Ecto neural progenitor cell (in vitro differentiated cells): ENCODE results near the gene PTK6.
A peak's percentile ranks its signal among the peaks of the same experiment; 100 is the strongest.

ENCODE experiments used
- DNase-seq: peaks from one replicate; pipeline ENCODE4 v3.0.0-alpha.2; 2018; ENCODE audit warnings: low spot score

PTK6 gene

DNA sequence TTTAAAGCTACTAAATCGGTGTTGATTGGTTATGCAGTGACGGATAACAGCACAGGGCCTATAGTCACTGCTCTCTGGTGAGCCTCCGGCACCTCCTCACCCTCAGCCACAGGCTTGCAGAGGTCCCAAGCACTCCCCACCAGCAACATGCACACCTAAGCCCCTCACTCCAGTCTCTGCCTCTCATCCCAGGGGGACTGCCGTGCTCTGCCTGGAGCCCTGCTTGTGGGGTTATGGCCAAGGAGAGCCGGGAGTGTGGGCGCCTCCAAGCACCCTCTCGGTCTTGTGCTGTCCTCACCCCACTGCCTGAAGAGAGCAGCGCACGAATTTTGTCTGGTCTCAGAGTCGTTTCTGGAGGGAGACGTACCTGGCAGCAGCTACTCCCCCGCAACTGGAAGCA, 31.5 kb downstream of the PTK6 start:
- no peak for DNase-seq

DNA sequence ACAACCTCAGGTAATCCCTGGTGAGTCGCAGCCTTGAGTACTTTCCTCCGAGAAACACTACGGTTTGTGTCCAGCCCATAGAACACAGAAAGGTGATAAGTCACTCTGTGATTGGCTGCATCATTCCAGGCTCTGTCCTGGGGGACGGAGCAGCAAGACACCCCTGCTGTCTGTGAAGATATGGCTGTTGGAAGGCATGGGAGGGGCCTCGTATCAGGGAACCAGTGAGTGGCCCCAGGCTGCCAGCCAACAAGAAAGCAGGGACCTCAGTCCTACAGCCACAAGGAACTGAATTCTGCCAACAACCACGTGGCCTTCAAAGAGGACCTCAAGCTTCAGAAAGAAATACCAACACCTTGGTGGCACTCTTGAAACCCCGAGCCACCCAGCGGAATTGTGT, 31.9 kb downstream of the PTK6 start:
- DNase-seq = no peak

DNA sequence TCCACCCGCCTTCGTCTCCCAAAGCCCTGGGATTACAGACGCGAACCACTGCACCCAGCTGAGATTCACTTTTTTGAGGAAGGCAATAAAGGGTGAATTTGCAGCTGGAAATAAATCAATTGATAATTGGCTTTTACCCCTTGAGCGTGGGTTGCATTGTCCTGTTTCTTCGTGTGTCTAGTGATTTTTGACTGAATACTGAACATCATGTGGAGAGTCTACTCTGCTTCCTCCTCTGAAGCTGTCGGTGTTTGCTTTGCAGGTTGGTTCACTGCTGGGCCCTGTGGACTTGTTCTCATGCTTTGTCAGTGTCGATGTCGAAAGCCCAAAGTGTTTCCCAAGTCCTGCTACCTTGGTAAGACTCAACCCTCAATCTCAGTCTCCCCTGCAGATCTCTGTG, 32.5 kb downstream of the PTK6 start:
- no peak for DNase-seq

DNA sequence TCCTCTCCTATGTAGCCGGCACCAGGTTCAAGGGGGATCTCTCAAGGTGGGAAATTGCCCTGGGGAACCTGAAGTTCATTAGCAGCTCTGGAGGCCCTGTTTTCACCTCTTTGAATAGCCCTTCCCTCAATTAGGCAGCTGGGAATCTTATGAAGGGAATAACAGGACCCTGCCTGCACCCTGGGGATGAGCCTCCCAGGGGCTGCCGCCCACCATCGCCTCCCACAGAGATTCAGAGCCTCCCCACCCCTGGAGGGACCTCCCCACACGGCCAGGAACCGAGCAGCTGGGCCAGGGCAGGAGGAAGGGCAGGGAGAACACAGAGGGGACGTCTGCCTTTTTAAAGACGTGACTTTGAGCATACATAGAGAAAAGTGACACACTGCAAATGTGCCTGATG, 33.7 kb downstream of the PTK6 start:
- DNase-seq = no peak

DNA sequence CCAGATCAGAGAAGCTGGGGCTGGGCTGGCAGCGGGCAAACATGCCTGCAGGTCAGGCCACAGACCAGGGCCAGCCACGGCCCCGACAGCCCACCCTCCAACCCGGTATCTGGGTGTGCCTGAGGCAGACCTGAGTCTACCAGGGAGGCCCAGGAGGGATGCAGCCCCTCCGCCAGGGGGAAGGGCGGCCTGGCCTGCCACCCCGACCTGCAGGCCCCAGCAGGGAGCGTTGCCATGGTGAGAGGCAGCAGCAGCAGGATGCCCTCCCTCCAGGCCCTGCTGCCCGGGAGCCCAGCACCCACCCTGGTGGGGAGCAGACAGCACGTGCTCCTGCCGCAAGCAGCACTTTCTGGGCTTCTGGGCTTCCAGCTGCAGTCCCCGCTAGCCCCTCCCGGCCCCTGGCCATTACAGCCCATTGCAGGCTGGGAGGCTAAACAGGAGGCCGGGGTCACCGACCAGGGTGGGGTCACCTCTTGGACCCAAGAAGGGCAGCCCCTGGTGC, 34.5 kb downstream of the PTK6 start:
- no peak for DNase-seq

DNA sequence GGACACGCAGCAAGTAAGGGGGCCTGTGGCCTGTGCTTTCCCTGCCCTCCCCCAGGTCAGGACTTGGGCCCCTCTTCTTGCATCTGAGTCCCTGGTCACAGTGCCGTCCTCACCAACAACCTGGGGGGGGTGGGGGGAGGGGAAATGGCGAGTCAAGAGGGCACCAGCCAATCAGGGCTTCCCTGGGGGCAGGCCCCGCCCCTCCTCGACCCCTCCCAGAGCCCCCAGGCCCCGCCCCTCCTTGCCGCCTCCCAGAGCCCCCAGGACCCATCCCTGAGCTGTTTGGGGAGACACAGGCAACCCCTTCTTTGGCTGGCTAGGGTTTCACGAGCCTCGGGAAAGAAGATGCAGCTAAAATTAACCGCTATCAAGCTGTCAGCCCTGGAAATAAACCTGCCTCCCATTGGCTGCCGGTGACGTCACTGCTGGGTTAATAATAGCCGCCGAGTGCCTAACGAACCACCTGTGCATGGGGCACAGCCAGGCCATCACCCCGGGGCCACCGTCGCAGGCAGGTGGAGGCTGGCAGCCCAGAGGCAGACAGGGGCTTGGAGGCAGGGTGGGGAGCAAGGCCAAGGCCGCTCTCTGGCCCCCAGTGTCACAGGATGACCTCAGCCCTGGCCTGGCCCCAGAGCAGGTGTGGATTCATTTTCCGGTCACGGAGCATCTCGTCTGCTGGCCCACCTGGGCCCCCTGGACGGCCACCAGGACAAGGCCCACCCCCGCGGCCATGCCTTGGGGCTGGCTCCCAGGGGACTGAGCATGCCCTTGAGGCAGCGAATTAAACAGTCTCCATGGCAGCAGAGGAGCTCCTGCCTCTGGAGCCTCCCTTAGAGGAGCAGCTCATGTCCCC, 35.1 kb downstream of the PTK6 start:
- DNase-seq = peak; percentile 52

DNA sequence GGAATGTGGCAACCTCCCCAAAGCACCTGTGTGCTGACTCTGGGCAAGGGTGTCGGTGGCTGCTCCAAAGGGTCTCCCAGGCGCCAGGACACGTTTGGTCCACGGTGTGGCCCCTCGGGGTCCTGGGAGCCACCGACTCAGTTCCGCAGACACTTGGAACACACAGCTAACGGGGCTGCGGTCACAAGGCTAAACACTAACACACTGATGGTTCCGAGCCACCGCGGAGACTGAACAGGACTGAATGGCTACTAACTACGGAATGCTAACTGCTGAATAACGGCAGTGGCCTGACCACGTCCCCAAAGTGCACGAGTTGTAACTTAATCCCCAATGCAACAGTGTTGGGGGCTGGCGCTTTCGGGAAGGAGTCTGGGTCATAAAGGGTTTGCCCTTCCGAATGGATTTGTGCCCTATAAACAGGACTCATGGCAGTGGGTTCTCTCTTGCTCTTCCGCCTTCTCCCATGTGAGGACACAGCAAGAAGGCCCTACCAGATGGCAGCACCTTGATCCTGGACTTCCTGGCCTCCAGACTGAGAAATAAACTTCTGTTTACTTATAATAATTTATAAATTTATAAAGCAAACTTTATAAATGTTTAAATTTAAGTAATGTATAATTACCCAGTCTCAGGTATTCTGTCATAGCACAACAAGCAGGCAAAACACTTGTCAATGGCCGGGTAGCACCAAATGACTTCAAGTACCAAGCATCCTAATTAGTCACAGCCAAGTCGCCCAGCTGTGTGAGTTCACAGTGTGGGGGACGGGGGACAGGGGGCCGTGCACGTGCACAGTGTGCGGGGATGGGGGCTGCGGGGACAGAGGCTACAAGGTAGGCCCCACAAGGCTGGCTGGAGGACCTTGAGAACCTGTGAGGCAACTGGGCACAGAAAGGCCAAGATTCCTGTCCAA, 36.0 kb downstream of the PTK6 start:
- no peak for DNase-seq

DNA sequence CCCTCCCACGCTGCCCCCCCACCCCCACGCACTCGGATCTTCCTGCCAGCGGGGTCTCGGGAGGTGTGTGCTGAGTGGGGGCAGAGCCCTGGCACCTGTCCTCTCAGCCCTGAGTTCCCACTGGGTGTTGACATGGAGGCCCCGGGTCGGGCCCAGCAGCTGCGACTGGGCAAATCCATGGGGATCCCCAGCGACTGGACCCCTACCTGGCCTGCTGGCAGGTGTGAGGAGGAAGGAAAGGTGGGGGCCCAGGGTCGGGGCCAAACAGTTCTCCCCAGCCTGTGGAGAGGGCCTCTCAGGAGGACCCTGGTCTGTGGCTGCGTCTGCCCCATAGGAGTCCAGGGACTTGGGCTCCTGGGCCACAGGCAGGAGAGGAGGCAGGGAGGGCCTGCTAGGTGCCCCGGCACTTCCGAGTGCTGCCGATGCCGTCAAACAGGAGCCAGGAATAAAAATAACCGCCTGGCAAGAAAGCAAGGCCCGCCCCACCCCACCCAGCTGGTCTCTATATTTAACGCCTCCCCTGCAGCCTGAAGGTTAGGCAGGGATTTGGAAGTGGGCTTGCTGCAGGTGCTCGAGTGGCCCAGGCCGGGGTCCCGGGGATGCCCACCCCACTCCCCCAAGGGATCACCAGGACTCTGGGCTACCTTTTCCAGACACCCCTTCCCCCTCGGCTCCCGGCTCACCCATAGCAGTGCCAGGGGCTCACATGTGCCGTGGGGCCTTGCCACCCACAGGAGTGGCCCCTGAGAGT, 36.9 kb downstream of the PTK6 start:
- DNase-seq = no peak

DNA sequence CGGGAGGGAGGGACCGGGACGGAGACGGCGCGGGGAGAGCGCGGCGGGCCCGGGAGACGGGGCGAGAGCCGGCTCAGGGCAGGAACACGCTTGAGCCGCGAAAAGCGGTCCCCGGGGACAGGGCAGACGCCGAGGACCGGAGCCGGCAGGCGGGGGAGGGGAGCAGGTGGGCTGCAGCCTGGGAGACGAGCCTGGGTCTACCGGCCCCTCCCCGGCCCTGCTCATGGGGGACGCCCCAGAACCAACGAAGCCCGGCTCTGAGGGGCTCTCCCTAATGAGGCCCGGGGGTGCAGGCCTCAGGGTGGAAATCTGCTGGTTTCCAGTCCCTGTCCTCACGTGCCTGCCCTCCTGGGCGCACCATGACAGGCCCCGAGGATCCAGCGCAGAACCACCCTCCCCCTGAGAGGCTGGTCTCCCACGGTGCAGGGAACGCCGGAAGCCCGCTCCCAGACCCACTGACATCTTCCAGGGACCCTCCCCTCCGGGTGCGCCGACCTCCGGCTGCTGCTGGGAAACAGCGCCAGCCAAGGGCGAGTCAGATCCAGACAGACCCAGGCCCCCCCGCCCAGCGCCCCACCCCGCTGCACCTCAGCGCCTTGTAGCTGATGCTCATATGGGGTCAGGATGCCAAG, 37.7 kb downstream of the PTK6 start:
- peak; percentile 61 for DNase-seq

DNA sequence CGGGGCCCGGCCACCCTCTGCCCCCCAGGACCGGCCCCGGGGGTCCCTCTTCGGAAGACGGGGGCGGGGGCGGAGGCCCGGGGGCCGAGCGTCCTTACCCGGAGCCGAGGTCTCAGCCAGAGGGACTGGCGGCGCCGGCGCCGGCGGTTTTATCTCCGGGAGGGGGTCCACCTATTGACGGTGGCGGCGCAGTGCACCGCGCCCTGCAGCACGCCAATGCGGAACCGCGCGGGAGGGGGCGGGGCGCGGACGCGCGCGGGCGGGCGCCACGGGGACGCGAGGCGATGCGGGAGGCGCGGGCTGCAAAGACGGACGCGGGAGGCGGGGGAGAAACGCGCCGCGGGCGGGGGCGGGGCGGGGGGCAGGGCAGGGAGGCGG, 38.2 kb downstream of the PTK6 start, which contains the start of gene EEF1A2:
TSS of gene EEF1A2 (minus strand) at position 124 of the 378 bp plus-strand sequence. CDS start 1,320 bp downstream, outside the sequence.
- DNase-seq = peak; percentile 64

DNA sequence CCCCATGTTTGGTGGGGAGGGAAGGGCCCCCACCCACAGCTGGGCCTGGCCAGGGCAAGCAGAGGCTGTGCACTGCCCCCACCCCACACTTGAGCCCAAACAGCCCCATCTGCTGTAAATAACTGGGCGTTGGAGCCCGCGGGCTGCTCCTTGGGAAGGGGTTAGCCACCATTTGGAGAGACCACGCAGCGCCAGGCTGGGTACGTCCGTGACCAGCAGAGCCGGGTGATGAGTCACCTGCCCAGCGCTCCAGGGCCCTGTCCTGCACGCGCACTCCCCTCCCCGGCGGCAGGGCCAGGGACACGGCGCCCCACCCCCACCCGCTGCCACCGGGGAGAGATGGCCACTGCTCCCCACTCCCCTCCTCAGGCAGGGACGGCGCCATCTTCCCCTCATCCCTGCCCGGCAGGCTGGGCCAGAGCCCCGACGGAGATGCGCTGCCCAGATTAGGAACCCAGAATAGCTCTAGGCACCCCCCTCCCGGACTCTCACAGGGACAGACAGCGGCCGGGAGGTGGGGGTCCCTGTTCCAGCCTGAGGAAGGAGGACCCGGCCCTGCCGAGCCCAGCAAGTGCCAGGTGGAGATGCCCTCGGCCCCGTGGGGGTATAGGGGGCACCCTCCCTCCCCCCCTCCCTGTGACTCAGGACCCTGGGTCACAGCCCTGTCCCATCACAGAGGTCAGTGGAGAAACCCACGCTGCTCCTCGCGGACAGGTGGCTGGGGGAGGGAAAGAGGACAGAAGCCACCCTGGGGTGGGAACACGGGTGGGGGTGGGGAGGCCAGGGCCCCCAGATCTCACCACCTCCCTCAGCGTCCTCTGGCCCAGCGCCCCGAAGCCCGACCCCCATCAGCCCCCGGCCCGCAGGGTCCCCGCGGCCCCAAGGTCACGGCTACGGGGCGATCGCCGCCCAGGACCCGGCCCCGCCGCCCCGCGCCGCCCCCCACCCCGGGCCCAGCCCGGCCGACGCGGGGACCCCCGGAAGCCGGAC, 38.9 kb downstream of the PTK6 start:
- peak; percentile 56 for DNase-seq

DNA sequence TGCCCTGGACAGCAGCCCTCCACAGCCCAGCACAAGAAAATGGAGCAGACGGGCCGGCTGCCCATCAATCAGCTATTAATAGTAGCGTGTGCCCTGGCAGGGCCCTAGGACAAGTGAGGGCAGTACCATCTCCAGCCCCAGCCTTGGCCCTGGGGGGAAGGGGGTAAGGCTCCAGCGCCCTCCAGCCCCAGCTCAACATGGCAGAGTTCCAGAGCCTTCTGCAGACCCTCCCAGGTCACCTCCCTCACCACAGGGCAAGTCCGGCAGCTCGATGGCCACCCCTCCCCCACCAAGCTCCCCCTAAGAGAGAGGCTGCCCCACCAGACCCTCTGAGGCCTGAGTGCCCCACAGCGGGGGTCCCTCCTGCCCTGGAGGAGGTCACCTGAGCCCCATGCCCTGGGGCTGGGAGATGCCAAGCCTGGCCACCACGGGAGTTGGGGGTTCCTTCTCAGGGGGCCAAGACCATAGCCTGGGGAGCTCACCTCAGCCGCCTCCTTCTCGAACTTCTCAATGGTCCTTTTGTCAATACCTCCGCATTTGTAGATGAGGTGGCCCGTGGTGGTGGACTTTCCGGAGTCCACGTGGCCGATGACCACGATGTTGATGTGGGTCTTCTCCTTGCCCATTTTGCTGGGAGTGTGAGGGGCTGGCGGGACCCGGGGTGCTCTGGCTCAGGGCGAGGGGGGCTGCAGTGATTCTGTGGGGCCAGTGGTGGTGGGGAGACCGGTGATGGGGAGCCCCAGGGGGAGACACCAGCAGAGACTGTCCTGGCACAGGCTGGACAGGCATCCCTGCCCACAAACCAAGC, 39.8 kb downstream of the PTK6 start:
- DNase-seq = peak; percentile 53

DNA sequence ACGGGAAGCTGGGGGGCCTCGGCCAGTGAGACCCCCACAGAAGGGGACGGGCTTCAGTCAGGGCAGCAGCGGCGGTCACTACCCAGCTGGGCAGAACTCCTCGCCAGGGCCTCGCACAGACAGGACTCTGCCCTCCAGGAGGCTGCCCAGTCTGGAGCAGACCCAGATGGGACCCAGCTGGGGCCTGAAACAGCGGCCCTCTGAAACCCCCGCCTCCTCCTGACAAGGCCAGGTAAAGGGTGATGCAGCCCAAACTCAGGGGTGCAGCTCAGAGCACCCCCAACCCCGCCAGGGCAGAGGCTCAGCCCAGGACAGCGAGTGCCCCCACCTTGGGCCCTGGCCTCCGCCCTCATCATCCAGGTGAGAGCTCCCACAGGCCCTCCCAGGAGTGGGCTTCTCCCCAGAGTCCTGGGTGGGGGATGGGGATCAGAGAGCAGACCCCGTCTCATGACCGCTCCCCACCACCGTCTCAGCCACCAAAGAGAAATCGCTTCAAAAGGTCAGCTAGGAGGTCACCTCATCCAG, 40.5 kb downstream of the PTK6 start:
- no peak for DNase-seq

DNA sequence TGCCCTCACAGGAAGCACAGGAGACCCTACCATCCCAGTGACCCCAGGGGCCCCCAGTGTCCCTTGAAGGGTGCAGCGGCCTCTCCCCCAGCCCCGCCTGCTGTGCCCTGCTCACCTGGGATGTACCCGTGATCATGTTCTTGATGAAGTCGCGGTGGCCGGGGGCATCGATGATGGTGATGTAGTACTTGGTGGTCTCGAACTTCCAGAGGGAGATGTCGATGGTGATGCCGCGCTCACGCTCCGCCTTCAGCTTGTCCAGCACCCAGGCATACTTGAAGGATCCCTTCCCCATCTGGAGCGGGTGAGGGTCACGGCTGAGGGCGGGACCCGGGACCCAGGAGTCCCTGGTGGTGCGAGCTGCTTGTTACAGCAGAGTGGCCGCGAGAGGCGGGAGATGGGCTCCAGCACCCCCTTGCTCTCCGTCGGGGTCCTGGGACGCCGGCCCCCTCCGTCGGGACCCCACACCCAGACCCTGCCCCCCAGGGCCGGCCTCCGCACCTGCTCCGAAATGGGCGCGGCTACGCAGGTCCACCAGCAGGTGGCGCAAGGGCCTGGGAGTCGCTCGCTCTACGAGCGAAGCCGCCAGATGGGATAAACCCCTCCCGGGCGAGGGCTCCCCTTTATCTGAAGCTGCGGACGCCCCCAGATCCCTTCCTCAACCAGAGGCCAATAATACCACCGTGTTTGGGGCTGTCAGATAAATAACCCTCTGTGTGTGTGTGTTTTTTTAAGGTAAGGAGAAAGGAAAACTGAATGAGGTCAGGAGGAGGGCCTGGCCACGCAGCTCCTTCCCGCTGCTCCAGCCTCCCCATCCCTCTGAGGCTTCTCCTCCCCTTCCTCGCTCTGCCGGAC, 41.2 kb downstream of the PTK6 start:
- DNase-seq = peak; percentile 85

DNA sequence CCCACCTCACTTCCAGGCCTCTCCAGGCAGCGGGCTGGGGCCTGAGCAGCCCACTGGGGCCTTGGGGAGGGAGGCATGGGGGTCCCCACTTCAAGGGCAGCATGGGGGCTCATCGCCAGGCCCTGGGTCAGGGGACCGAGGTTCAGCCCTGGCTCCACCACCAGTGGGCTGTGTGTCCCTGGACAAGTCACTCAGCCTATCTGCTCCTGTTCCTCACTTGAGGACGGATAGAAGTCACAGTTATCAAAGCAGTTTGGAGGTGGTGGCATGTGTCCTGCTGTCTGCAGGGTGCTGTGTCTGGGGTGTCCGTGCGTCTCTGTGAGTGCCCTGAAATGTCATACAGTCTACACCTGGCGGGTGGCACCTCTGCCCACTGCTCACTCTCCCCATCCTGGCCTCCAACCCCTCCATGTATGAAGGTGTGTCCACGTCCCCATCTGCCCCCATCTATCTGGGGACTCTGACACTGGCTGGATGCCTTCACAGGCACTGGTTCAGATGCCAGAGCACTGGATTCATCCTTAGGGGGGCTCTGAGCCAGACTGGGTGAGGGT, 41.9 kb downstream of the PTK6 start:
- DNase-seq = no peak

DNA sequence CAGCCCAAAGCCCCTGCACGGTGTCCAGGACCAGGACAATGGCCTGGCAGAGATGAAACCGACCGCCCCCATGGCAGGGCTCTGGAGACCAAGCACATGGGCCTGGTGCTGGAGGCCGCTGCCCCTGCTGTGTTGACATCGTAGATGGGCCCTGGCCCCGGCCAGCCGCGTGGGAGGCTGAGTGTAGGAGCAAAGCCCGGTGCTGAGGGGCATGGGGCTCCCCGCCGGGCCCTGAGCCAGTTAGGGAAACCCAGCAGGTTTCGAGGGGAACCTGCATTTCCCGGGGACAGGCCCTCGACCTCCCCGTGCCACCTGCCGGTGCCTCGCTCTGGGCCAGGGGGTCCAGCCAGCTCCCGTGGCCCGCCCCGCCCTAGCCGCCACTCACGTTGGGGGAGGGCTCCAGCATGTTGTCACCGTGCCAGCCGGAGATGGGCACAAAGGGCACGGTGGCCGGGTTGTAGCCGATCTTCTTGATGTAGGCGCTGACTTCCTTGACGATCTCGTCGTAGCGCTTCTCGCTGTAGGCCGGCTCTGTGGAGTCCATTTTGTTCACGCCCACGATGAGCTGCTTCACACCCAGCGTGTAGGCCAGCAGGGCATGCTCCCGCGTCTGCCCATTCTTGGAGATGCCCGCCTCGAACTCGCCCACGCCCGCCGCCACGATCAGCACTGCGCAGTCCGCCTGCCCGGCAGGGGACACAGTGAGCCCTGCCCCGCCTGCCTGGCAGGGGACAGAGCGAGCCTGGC, 42.6 kb downstream of the PTK6 start:
- DNase-seq = no peak

DNA sequence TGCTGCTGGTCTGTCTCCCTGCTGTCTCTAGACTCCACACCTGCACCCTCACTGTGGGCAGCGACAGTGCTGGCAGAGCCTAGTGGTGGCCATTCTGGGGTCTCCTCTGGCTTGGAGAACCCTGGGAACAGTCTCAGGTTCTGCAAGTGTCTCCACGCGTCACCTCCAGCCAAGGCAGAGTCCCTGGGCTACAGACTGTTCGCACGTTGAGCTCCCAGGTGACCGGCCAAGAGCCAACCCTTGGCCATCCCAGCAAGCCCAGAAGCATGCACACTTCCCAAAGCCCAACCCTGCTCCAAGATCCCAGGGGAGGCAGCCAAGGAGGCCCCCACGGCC, 43.1 kb downstream of the PTK6 start:
- no peak for DNase-seq
